Measurements from ENCODE around the gene XRN1. TPM values are rescaled to one million over a fixed set of nuclear protein-coding genes. Genes with fewer than 3 reads are reported as not detected.

Gene XRN1
- total and polyA plus RNA-seq, 10 donors, result 5.3 to 87.5 (median 76.9) TPM

DNA sequence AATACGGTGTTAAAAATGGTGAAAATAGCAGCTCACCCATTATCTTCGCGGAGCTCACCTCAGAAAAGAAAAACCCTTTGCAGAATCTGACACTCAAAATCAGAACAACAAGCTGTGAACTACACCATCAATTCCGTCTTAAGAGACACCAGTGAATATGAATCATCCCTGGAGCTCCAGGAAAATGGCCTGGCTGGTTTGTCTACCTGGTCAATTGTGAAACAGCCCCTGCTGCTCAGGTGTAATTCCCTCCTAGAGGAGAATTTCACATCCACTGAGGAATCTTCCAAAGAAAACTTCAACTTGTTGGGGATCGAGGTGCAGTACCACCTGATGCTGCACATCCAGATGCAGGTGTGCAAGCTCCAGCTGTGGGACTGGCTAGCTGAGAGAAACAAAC, 3.0 kb upstream of the XRN1 start:
- no peak for DNase-seq
- intact Hi-C loops (cut with DNase I; ENCODE audit: low total_unique reads), result no loop called here
- peaks cover 15 to 23% (median 19%) of the 10 kb centered on the region in 6 donors for H3K4me1 ChIP-seq
- H3K9me3 ChIP-seq, result no peaks in the 10 kb centered on the region
- H3K27ac ChIP-seq, result no peak overlapping the region
- 89 to 97% (median 95%) methylated on average over 5 of the region's 5 CpGs for WGBS, 5 donors
- TF ChIP-seq POLR2AphosphoS5 (IDR thresholded peaks at IDR 0.05) (no peak), POLR2A (IDR thresholded peaks at IDR 0.05) (no peak)
- TF ChIP-seq, protein P1, sequence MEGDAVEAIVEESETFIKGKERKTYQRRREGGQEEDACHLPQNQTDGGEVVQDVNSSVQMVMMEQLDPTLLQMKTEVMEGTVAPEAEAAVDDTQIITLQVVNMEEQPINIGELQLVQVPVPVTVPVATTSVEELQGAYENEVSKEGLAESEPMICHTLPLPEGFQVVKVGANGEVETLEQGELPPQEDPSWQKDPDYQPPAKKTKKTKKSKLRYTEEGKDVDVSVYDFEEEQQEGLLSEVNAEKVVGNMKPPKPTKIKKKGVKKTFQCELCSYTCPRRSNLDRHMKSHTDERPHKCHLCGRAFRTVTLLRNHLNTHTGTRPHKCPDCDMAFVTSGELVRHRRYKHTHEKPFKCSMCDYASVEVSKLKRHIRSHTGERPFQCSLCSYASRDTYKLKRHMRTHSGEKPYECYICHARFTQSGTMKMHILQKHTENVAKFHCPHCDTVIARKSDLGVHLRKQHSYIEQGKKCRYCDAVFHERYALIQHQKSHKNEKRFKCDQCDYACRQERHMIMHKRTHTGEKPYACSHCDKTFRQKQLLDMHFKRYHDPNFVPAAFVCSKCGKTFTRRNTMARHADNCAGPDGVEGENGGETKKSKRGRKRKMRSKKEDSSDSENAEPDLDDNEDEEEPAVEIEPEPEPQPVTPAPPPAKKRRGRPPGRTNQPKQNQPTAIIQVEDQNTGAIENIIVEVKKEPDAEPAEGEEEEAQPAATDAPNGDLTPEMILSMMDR (IDR thresholded peaks at IDR 0.05 in 8 of 11, conservative IDR thresholded peaks at IDR 0.05 in 3 of 11), result no peak
- peaks cover 0 to 51% (median 14%) of the 10 kb centered on the region in 6 donors for H3K36me3 ChIP-seq
- H3K27me3 ChIP-seq (replicated peaks in 1 of 7), result no peaks in the 10 kb centered on the region
- no peak overlapping the region for H3K4me3 ChIP-seq

DNA sequence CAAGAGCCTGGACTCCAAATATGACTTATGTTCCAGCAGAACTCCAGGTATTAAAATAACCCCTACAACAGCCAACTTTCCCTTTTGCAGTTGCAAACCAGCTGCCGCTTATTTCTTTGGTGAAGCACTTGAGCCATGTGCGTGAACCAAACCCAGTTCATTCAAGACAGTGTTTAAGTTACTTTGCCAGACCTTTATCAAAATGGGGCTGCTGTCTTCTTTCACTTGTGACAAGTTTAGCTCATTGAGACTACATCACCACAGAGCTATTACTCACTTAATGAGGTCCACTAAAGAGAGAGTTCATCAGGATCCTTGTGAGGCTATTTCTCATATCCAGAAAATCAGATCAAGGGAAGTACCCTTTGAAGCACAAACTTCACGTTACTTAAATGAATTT, 2.4 kb upstream of the XRN1 start:
- no peak overlapping the region for H3K27ac ChIP-seq
- TF ChIP-seq, protein P1 (IDR thresholded peaks at IDR 0.05 in 8 of 11, conservative IDR thresholded peaks at IDR 0.05 in 3 of 11), result no peak
- TF ChIP-seq POLR2AphosphoS5 (IDR thresholded peaks at IDR 0.05) (no peak), POLR2A (IDR thresholded peaks at IDR 0.05) (no peak)
- 87 to 99% (median 94%) methylated on average over 3 of the region's 3 CpGs for WGBS, 5 donors
- intact Hi-C loops (cut with DNase I; ENCODE audit: low total_unique reads), result no loop called here
- H3K27me3 ChIP-seq (replicated peaks in 1 of 7), result no peaks in the 10 kb centered on the region
- no peak for DNase-seq
- H3K4me1 ChIP-seq, result peaks cover 22 to 30% (median 26%) of the 10 kb centered on the region in 6 donors
- H3K36me3 ChIP-seq, result peaks cover 0 to 44% (median 14%) of the 10 kb centered on the region in 6 donors
- no peak overlapping the region for H3K4me3 ChIP-seq
- H3K9me3 ChIP-seq, result no peaks in the 10 kb centered on the region

DNA sequence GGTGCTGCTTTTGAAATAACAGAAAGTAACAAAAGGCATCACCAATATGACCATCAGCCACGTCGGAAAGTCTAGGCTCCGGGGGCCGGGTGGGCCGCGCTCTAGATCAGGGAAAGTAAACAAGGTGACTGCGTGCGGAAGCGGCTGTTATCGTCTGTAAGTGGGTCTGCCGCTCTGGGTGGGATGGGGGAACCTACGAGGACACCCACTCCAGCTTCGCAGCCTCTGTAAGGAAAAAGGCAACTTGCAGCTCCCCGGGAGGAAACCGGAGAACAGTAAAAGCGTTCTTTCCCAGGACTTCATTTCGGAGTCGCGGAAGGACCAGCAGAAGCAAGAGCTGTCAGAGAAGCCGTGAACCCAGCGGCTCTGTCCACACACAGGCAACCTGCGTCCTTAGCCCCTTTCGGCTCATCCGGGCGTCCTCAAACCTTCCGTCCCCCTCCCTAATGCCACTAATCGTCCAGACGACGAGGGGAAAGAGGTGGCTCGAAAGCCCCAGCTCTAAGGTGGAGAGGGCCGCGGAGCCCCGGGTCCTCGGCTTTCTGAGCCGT, 461 bp downstream of the XRN1 start:
- peaks cover 22 to 58% (median 51%) of the 10 kb centered on the region in 6 donors for H3K4me1 ChIP-seq
- no peaks in the 10 kb centered on the region for H3K27me3 ChIP-seq (replicated peaks in 1 of 7)
- peak overlapping the region; percentile 62 to 89 (median 80) for H3K4me3 ChIP-seq
- peaks cover 0 to 31% (median 4%) of the 10 kb centered on the region in 6 donors for H3K36me3 ChIP-seq
- DNase-seq, result peak; percentile 87
- H3K27ac ChIP-seq, result peak overlapping the region; percentile 96 to 99 (median 98)
- no peak for TF ChIP-seq POLR2A (IDR thresholded peaks at IDR 0.05)
- TF ChIP-seq, protein P1 (IDR thresholded peaks at IDR 0.05 in 8 of 11, conservative IDR thresholded peaks at IDR 0.05 in 3 of 11), result no peak
- TF ChIP-seq POLR2AphosphoS5 (IDR thresholded peaks at IDR 0.05), result no peak
- intact Hi-C loops (cut with DNase I; ENCODE audit: low total_unique reads), result no loop called here
- WGBS, 5 donors, result 0 to 2% (median 1%) methylated on average over 34 to 35 of the region's 35 CpGs
- H3K9me3 ChIP-seq, result no peaks in the 10 kb centered on the region

DNA sequence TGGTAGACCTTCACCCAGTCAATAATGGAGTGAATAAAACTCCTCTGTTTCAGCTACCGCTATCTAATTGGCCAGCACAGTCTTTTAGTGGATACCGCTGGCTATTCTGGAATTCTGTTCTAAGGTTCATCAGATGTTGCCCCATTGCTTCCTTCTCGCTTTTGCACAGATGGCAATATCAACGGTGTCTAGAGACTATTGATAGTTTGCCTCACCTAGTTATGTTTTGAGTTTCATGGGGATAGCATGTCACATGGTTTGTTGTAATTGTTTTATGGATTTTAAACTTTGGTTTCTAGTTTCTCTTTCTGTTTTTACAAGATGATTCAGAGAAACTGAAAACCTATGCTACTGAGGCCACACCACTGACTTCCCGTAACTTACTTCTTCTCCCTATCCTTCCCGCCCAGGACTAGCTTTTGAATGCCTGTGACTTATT, 2.0 kb downstream of the XRN1 start:
- TF ChIP-seq POLR2A (IDR thresholded peaks at IDR 0.05), result no peak
- TF ChIP-seq, protein P1 (IDR thresholded peaks at IDR 0.05 in 8 of 11, conservative IDR thresholded peaks at IDR 0.05 in 3 of 11), result no peak
- no peak for TF ChIP-seq POLR2AphosphoS5 (IDR thresholded peaks at IDR 0.05)
- H3K4me3 ChIP-seq, result peak overlapping the region in 5 of 8 donors; percentile 62 to 88 (median 78)
- intact Hi-C loops (cut with DNase I; ENCODE audit: low total_unique reads), result no loop called here
- peaks cover 0 to 16% (median under 1%) of the 10 kb centered on the region in 6 donors for H3K36me3 ChIP-seq
- peak overlapping the region in 7 of 8 donors; percentile 11 to 99 (median 97) for H3K27ac ChIP-seq
- WGBS, 5 donors, result 34 to 48% (median 39%) methylated on average over 6 of the region's 6 CpGs
- H3K9me3 ChIP-seq, result no peaks in the 10 kb centered on the region
- DNase-seq, result no peak
- peaks cover 22 to 74% (median 62%) of the 10 kb centered on the region in 6 donors for H3K4me1 ChIP-seq
- no peaks in the 10 kb centered on the region for H3K27me3 ChIP-seq (replicated peaks in 1 of 7)

Data from spleen (tissue), 11 donors.